HepG2 (cell line): ENCODE results near the gene CYB5R3. TPM values are rescaled to one million over a fixed set of nuclear protein-coding genes. Genes with fewer than 3 reads are reported as not detected.
A peak's percentile ranks its signal among the peaks of the same experiment; 100 is the strongest.

Experiments
- CEBPG ChIP-seq: IDR thresholded peaks from 2 replicates; pipeline ENCODE4 v1.6.1; 2016
- CTCF ChIP-seq: sonication (generic); formaldehyde crosslinking; IDR thresholded peaks from 2 replicates; pipeline ENCODE4 v1.5.0; 2020; ENCODE audit warnings: mild to moderate bottlenecking, missing genetic modification reagents, moderate library complexity
- KDM2A ChIP-seq: sonication (generic); formaldehyde crosslinking; IDR thresholded peaks from 2 replicates; pipeline ENCODE4 v1.4.0; 2020; ENCODE audit warnings: low read depth, missing genetic modification reagents, borderline replicate concordance
- NR2F2 ChIP-seq: IDR thresholded peaks from 2 replicates; pipeline ENCODE4 v1.6.1; 2012; ENCODE audit warnings: low read depth, inconsistent platforms, borderline replicate concordance
- NR3C1 ChIP-seq: sonication (generic); formaldehyde crosslinking; IDR thresholded peaks from 2 replicates; pipeline ENCODE4 v1.4.0; 2020; ENCODE audit warnings: missing genetic modification reagents
- PHF20 ChIP-seq: sonication (generic); formaldehyde crosslinking; IDR thresholded peaks from 2 replicates; pipeline ENCODE4 v1.5.0; 2020; ENCODE audit warnings: mild to moderate bottlenecking, missing genetic modification reagents
- POLR2AphosphoS5 ChIP-seq: IDR thresholded peaks from 2 replicates; pipeline ENCODE4 v1.6.1; 2012; ENCODE audit warnings: low read depth, low read length
- SIN3A ChIP-seq: IDR thresholded peaks from 2 replicates; pipeline ENCODE4 v1.6.1; 2011; ENCODE audit warnings: low read depth, mild to moderate bottlenecking, control low read depth, low read length, borderline replicate concordance
- SKIL ChIP-seq: sonication (generic); formaldehyde crosslinking; IDR thresholded peaks from 2 replicates; pipeline ENCODE4 v1.8.0; 2022; ENCODE audit warnings: missing genetic modification reagents, mild to moderate bottlenecking, moderate library complexity, borderline replicate concordance
- SP1 ChIP-seq, 2 experiments: fragments of 450-650 bp in 1 of 2; sonication (generic) in 1 of 2; formaldehyde crosslinking in 1 of 2; IDR thresholded peaks; 2 replicates each; pipeline versions ENCODE4 v1.4.0 to v1.6.1; 2016 to 2020; ENCODE audit warnings: missing genetic modification reagents in 1 of 2
- SPEN ChIP-seq: sonication (generic); formaldehyde crosslinking; IDR thresholded peaks from 2 replicates; pipeline ENCODE4 v1.5.1; 2020; ENCODE audit warnings: low read depth, mild to moderate bottlenecking, missing genetic modification reagents
- SUZ12 ChIP-seq: fragments of 150-350 bp; IDR thresholded peaks from 2 replicates; pipeline ENCODE4 v1.6.1; 2014; ENCODE audit warnings: low read depth, low read length
- YY1 ChIP-seq: IDR thresholded peaks from 2 replicates; pipeline ENCODE4 v1.6.1; 2011; ENCODE audit warnings: low read length, low read depth, moderate library complexity, mild to moderate bottlenecking; ENCODE audit not compliant: insufficient read depth, insufficient replicate concordance
- ZNF143 ChIP-seq: sonication (generic); formaldehyde crosslinking; IDR thresholded peaks from 2 replicates; pipeline ENCODE4 v1.4.0; 2020; ENCODE audit warnings: missing genetic modification reagents
- ZNF275 ChIP-seq: sonication (generic); formaldehyde crosslinking; IDR thresholded peaks from 2 replicates; pipeline ENCODE4 v1.8.0; 2022; ENCODE audit warnings: missing genetic modification reagents, mild to moderate bottlenecking, inconsistent platforms, borderline replicate concordance
- ZNF546 ChIP-seq: sonication (generic); formaldehyde crosslinking; conservative IDR thresholded peaks from 2 replicates; pipeline ENCODE4 v1.8.1; 2023; ENCODE audit warnings: mild to moderate bottlenecking, missing genetic modification reagents
- ZNF556 ChIP-seq: sonication (generic); formaldehyde crosslinking; IDR thresholded peaks from 2 replicates; pipeline ENCODE4 v1.4.0; 2020; ENCODE audit warnings: mild to moderate bottlenecking, missing genetic modification reagents, borderline replicate concordance
- ZSCAN29 ChIP-seq: sonication (generic); formaldehyde crosslinking; conservative IDR thresholded peaks from 2 replicates; pipeline ENCODE4 v1.4.0; 2020; ENCODE audit warnings: mild to moderate bottlenecking, missing genetic modification reagents
- polyA plus RNA-seq, 8 experiments: library from polyadenylated mRNA; depleted of rRNA in 3 of 8; stranded (reverse) in 7 of 8; unstranded in 1 of 8; fragments of >200 nt; fragmentation: Illumina TruSeq in 4 of 8; extraction: Trizol in 4 of 8; gene quantifications; 2 replicates each; pipeline versions ENCODE4 v1.2.1 to v1.2.3, GENCODE V29; 2011 to 2016; ENCODE audit warnings: low read depth in 4 of 8, missing spikeins in 1 of 8, mixed read lengths in 1 of 8; ENCODE audit not compliant: insufficient read depth in 1 of 8
- total RNA-seq, 5 experiments: library from RNA; depleted of rRNA; stranded (reverse); fragments of >200 nt; fragmentation: Illumina TruSeq; extraction: Trizol; gene quantifications; 2 replicates each; pipeline ENCODE4 v1.2.3, GENCODE V29; 2016; ENCODE audit warnings: low read depth in 1 of 5

The CYB5R3 gene
- total and polyA plus RNA-seq, 2 of the 13 experiments (the other 11 are each of a cell fraction or from before 2014, with no cell fraction given) = 32.4 to 305 TPM

GRCh38 chr22:42614312-42615091 lies 34.7 kb downstream of the CYB5R3 start, which contains the start of gene POLDIP3 (continued):
- TF ChIP-seq SUZ12 = peak; percentile 67
- peak; percentile 91 for TF ChIP-seq ZNF546 (CRISPR knock-in tag)
- TF ChIP-seq NR3C1 (CRISPR knock-in tag) = no peak
- no peak for TF ChIP-seq ZNF556
- TF ChIP-seq SKIL = no peak
- TF ChIP-seq YY1 = peak; percentile 96
- TF ChIP-seq ZSCAN29 = no peak
- peak; percentile 75 for TF ChIP-seq CTCF (CRISPR knock-in tag)
- TF ChIP-seq NR2F2 = no peak
- peak; percentile 95 for TF ChIP-seq ZNF143 (CRISPR knock-in tag)
- peak; percentile 89 for TF ChIP-seq SPEN
- peak; percentile 69 for TF ChIP-seq PHF20 (CRISPR knock-in tag)
- TF ChIP-seq CEBPG = no peak
- TF ChIP-seq SIN3A = no peak
- peak; percentile 27; the same call in 1 of the 2 replicates for TF ChIP-seq POLR2AphosphoS5
- no peak for TF ChIP-seq ZNF275 (CRISPR knock-in tag)
- peak; percentile 84; the same call in 1 of the 2 replicates for TF ChIP-seq SP1 (IDR thresholded peaks at IDR 0.05)
- peak; percentile 93 for TF ChIP-seq SP1 (CRISPR knock-in tag; IDR thresholded peaks at IDR 0.05)
- TF ChIP-seq KDM2A (CRISPR knock-in tag) = peak; percentile 78
